ENCODE data around the gene DDX59.

DDX59 gene

DNA sequence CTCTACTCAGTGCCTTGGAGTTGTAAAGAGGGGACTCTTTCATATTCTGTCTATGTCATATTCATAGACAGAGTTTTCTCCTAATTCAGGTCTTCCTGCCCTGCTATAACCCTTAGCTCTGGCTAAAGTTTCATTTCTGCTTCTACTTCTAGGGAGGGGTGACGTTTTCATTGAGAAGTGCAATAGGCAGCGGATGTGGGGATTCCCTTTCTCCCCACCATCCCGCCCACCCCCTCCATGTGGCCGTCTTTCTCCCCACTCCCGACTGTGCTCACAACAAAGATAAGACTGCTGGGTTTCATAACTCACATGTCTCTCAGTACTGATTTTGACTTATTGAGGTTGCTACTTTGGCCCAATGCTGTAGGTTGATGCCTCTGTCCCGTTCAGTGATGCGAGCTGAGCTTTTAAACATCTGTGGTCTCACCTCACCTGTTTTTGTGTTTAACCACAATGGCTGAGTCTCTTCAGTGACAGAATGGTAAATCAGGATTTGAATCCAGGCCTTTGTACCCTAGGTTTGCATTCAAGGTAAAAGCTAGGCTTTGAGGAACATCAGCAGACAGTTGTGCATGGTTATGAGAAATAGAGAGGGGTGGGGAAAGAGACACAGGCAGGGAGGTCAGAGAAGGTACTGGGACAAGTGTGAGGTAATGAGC, 41.4 kb downstream of the DDX59 start:
- DNase-seq: peak; percentile 79

DNA sequence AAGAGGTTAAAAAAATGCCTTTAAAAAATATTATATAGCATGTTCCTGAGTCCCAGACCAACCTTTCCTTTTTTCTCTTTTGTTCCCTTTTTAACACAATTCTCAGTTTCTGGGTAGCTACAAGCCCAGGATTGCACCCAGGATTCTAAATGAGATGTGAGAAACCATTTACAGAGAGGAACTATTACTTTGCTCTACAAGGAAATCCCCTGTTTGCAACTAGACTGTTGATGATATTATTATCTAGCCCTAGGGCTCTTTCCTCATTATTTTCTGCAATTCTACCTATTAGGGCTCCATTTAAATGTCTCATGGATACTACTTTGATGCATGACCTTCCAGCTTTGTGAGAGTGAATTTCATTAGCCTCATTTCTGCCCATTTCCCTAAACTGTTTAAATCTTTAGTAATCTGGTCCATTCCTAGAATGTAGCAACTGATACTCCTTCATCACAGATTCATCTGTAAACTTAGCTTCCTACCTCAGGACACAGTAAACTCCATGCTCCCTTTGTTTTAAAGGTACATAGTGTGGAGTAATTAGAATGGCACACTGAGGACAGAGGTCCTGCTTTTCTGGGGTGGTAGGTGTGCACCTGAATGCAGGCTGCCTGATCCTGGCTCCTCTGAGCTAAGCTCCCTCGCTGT, 42.0 kb downstream of the DDX59 start:
- DNase-seq: no peak

GRCh38 chr1:200626853-200627534, 42.7 kb downstream of the DDX59 start:
- no peak for DNase-seq

- DNase-seq: no peak
These were observed 44.3 kb downstream of the DDX59 start for GRCh38 chr1:200625381-200625824.

DNA sequence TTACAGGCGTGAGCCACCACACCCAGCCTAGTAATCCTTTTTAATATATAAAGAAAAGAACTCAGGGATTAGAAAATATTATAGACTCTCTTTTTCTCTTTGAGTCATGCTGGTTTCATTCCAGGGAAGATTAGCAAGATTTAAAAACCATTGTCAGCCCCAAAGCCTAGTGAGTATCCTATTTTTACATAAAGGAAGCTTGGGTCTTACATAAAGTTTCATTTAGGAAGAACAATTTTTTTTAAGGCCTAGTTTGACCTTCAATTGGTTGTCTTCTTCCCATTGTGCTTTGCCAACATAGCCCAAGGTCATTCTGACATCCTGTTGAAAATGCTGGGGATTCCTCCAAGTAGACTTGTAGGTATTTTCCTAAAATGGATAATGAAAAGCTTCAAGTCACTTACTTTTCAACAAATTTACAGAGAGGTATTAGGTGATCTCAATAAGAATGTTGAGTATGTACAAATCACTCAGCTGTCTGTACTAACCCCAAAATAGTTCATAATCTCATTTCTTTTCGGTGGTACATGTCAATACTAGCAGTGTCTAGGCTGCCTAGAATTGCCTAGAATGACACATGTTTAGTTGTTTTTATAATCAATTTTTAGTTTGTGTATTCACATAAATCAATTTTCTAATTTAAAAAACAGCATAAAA, 44.9 kb downstream of the DDX59 start:
- DNase-seq: no peak

DNA sequence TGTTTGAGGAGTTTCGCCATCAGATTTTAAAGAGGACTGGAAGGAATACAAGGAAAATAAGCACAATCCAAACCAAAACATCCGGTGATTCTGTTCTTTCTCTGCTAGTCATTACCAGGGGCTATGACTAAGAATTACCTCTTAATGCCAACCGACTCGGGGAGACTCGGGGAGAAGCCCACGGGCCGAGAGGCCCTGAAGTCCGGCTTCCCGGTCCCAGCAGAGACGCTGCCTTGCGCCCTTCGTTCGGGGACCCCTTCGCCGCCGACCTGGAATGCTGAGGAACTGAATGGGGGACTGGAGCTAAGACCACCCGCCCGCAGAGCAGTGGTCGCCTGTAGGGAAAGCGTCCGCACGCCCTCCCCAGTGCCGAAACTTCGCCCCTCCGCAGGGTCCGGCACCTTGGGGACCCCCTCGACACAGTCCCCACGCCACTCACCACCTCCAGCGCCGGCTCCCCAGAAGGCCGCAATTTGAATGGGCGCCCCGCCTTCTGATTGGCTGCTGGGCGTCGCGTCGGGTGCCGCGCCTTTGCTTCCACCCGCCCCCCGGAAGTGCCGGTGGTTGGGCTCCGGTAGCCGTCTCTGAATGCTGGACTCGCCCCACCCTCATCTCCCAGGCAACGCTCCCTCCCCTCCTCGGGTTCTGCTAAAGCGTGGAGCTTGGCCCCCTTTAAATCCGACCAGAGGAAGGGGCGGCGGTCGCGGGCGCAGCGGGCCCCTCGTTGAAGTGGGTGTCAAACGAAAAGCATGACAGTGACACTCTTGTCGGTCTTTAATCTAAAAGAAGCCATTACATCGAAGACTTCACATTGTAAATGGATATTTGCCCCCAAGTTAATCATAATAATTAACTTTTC, 49.2 kb downstream of the DDX59 start, which contains the start of gene KIF14:
TSS of gene KIF14 (minus strand) at position 479 of the 859 bp plus-strand sequence. CDS start 2,028 bp downstream, outside the sequence.
- peak; percentile 98 for DNase-seq

DNA sequence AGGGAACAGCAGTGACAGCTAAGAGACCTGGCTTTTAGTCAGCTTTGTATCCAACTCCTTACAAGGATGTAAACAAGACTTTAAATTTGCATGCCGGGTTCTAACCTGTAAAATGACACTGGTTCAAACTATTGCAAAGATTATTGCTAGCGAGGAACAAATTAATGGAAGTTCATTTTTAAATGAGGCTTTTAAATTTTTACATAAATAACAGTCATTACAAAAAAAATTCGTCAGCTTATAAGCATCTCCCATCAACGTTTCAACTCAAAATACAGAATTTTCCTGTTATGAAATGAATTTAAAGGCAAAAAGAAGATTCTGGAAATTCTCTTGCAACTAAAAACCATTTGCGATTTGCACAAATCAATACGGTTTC, 49.8 kb downstream of the DDX59 start:
- DNase-seq: no peak

DNA sequence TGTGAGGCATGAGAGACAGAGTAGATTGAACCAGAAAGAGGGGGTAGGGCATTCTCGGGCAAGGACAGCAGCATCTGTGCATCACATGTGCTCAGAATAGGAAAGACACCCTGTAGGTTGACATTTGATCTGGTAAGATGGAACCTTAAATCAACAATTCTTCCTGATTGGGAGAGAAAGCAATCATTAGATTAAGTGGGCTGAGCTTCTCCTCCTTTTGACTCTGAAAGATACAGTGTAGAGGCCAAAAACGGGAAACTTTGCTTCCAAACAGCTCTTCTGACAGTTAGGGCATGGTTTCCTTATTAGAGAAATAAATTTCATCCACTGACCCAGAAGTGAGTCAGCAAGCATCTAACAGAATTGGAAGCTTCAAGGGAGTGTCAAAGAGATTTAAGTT, 58.9 kb downstream of the DDX59 start:
- no peak for DNase-seq

DNA sequence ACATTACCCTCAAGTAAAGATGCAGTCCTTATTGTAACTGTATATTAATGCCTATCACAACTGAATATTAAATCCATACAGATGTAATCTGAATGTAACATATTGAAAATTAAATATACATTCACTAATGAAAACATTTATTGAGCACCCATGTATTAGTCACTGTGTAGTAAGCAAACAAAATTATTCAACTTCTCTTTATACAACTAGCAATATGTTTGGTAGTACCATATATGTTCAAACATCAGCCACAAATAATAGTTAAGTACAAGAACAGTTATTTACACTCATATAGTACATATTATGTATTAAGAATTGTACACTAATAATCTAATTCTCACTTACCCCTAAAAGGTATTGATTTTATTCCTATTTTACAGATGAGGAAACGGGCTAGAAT, 67.1 kb downstream of the DDX59 start:
- DNase-seq: no peak

All from activated effector memory CD4-positive, alpha-beta T cell treated with anti-CD3 and anti-CD28 coated beads, Interleukin-2, amount 50 U/mL, for 16 hours (primary cell).